Liver (tissue), 9 donors: ENCODE results near the gene PALLD. TPM values are rescaled to one million over a fixed set of nuclear protein-coding genes. Genes with fewer than 3 reads are reported as not detected.

Experiments used
- DNase-seq: peaks from one replicate; pipeline ENCODE4 v3.0.0-alpha.2; 2017; ENCODE audit warnings: low spot score
- H3K27ac ChIP-seq, 2 donors: one replicate each; pipeline ENCODE4 v1.7.0; 2013; ENCODE audit warnings: inconsistent platforms in 2 of 2, low read length in 2 of 2, control low read depth in 1 of 2, low read depth in 1 of 2, mild to moderate bottlenecking in 1 of 2
- H3K27me3 ChIP-seq, 4 donors: one replicate each; pipeline versions ENCODE4 v1.6.1 to v1.7.0; 2013; ENCODE audit warnings: low read length in 3 of 4, inconsistent platforms in 1 of 4, mild to moderate bottlenecking in 1 of 4, moderate library complexity in 1 of 4; ENCODE audit not compliant: control insufficient read depth in 4 of 4, insufficient read depth in 4 of 4
- H3K36me3 ChIP-seq, 4 donors: one replicate each; pipeline versions ENCODE4 v1.6.1 to v1.7.0; 2013; ENCODE audit warnings: low read length in 3 of 4, mild to moderate bottlenecking in 3 of 4, low read depth in 1 of 4, moderate library complexity in 1 of 4; ENCODE audit not compliant: control insufficient read depth in 4 of 4, insufficient read depth in 3 of 4
- H3K4me1 ChIP-seq, 4 donors: one replicate each; pipeline versions ENCODE4 v1.6.1 to v1.7.0; 2013; ENCODE audit warnings: low read length in 3 of 4, mild to moderate bottlenecking in 3 of 4, moderate library complexity in 1 of 4; ENCODE audit not compliant: control insufficient read depth in 4 of 4, insufficient read depth in 4 of 4
- H3K4me3 ChIP-seq, 3 donors: one replicate each; pipeline versions ENCODE4 v1.6.1 to v1.7.0; 2013; ENCODE audit warnings: low read length in 3 of 3, control low read depth in 1 of 3, low read depth in 1 of 3, mild to moderate bottlenecking in 1 of 3
- H3K9ac ChIP-seq, 2 donors: one replicate each; pipeline ENCODE4 v1.7.0; 2013; ENCODE audit warnings: low read length in 2 of 2, mild to moderate bottlenecking in 2 of 2, moderate library complexity in 2 of 2, control low read depth in 1 of 2, low read depth in 1 of 2
- H3K9me3 ChIP-seq, 4 donors: one replicate each; pipeline versions ENCODE4 v1.6.1 to v1.7.0; 2013; ENCODE audit warnings: low read length in 3 of 4; ENCODE audit not compliant: control insufficient read depth in 4 of 4
- FOXA1 ChIP-seq: IDR thresholded peaks from 2 replicates; pipeline ENCODE4 v1.6.1; 2016; ENCODE audit warnings: antibody characterized with exemption
- FOXA2 ChIP-seq: IDR thresholded peaks from 2 replicates; pipeline ENCODE4 v1.6.1; 2016; ENCODE audit warnings: antibody characterized with exemption
- GABPA ChIP-seq, 2 donors: IDR thresholded peaks in 1 of 2; conservative IDR thresholded peaks in 1 of 2; 2 replicates each; pipeline ENCODE4 v1.6.1; 2016; ENCODE audit warnings: antibody characterized with exemption in 2 of 2, mild to moderate bottlenecking in 1 of 2, moderate library complexity in 1 of 2
- HNF4G ChIP-seq: IDR thresholded peaks from 2 replicates; pipeline ENCODE4 v1.6.1; 2016; ENCODE audit warnings: antibody characterized with exemption
- JUND ChIP-seq, 2 donors: IDR thresholded peaks; 2 replicates each; pipeline ENCODE4 v1.6.1; 2016; ENCODE audit warnings: antibody characterized with exemption in 2 of 2
- NR2F2 ChIP-seq: IDR thresholded peaks from 2 replicates; pipeline ENCODE4 v1.6.1; 2016; ENCODE audit warnings: antibody characterized with exemption
- RAD21 ChIP-seq, 2 donors: IDR thresholded peaks; 2 replicates each; pipeline ENCODE4 v1.6.1; 2016; ENCODE audit warnings: antibody characterized with exemption in 2 of 2, mild to moderate bottlenecking in 2 of 2
- RXRA ChIP-seq, 2 donors: IDR thresholded peaks; 2 replicates each; pipeline ENCODE4 v1.6.1; 2017 to 2018; ENCODE audit warnings: antibody characterized with exemption in 2 of 2, mild to moderate bottlenecking in 1 of 2
- SP1 ChIP-seq: IDR thresholded peaks from 2 replicates; pipeline ENCODE4 v1.6.1; 2018; ENCODE audit warnings: antibody characterized with exemption, mild to moderate bottlenecking
- TAF1 ChIP-seq: conservative IDR thresholded peaks from 2 replicates; pipeline ENCODE4 v1.6.1; 2016; ENCODE audit warnings: antibody characterized with exemption, mild to moderate bottlenecking
- YY1 ChIP-seq: IDR thresholded peaks from 2 replicates; pipeline ENCODE4 v1.6.1; 2016; ENCODE audit warnings: antibody characterized with exemption, mild to moderate bottlenecking
- WGBS: extraction: QIAGEN DNeasy Blood & Tissue Kit; methylation state at CpG from one replicate; pipeline ENCODE4 v1.1.7; 2013; 5-methylcytosine and 5-hydroxymethylcytosine counted together
- polyA plus RNA-seq, 2 donors: library from polyadenylated mRNA; stranded (reverse) in 1 of 2; unstranded in 1 of 2; fragments of 200-250 nt in 1 of 2; fragments of >200 nt in 1 of 2; fragmentation: Nextera tagmentation in 1 of 2; extraction: Ambion mirVana in 1 of 2; gene quantifications; one replicate each; pipeline versions ENCODE4 v1.2.1 to v1.2.3, GENCODE V29; 2013 to 2015
- total RNA-seq, 2 donors: library from RNA; depleted of rRNA; stranded (reverse); fragments of >200 nt; gene quantifications; one replicate each; pipeline ENCODE4 v1.2.3, GENCODE V29; 2014
- TF ChIP-seq, protein P1 (sequence below): IDR thresholded peaks from 2 replicates; pipeline ENCODE4 v1.6.1; 2016; ENCODE audit warnings: antibody characterized with exemption
- TF ChIP-seq, protein P2 (sequence below): IDR thresholded peaks from 2 replicates; pipeline ENCODE4 v1.6.1; 2016; ENCODE audit warnings: antibody characterized with exemption
- TF ChIP-seq, protein P3 (sequence below): IDR thresholded peaks from 2 replicates; pipeline ENCODE4 v1.6.1; 2016; ENCODE audit warnings: antibody characterized with exemption
- TF ChIP-seq, protein P4 (sequence below): IDR thresholded peaks from 2 replicates; pipeline ENCODE4 v1.6.1; 2016; ENCODE audit warnings: antibody characterized with exemption, mild to moderate bottlenecking
- donor health status: healthy.
- donor health status: healthy.
- donor health status: healthy.
- donor health status: healthy.
- donor health status: healthy.

PALLD gene
- total and polyA plus RNA-seq, 4 donors, result 9.0 to 26.3 (median 14.7) TPM

- Histone ChIP-seq H3K27ac (no peak overlapping the region), H3K9me3 (no peaks in the 10 kb centered on the region), H3K9ac (no peak overlapping the region), H3K27me3 (no peaks in the 10 kb centered on the region), H3K36me3 (no peaks in the 10 kb centered on the region), H3K4me3 (no peak overlapping the region), H3K4me1 (peaks cover 0 to 6% (median 2%) of the 10 kb centered on the region in 4 donors)
- no peak for DNase-seq
- 81% methylated on average over 8 of the region's 8 CpGs for WGBS
- TF ChIP-seq, protein P1, sequence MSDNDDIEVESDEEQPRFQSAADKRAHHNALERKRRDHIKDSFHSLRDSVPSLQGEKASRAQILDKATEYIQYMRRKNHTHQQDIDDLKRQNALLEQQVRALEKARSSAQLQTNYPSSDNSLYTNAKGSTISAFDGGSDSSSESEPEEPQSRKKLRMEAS, result no peak
- TF ChIP-seq RAD21 (IDR thresholded peaks at IDR 0.05) (no peak), RXRA (IDR thresholded peaks at IDR 0.05) (peak in 1 of 2 donors; percentile 19), YY1 (no peak), JUND (IDR thresholded peaks at IDR 0.05) (peak in 1 of 2 donors; percentile 35), TAF1 (no peak)
- TF ChIP-seq, protein P2, sequence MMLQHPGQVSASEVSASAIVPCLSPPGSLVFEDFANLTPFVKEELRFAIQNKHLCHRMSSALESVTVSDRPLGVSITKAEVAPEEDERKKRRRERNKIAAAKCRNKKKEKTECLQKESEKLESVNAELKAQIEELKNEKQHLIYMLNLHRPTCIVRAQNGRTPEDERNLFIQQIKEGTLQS, result no peak
Observed at GRCh38 chr4:168766604-168767316, 269.9 kb downstream of the PALLD start.

DNA sequence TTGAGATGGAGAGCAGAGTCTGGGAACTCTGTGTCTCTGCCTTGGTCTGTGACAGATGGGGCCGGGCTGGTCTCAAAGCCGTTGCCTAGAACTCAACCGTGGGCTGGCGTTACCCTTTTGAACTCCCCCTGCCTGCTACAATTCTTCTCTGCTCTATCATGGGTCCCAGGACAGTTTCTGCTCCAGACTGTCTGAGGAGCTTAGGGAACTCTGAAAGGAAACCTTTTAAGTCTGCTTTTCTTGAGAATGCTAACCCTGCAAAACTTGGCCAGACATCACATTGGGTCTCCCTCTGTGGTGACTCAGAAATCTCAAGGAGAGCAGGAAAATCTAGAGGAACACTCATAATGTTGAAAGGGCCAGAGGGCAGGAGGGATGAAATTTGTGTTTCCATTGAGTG lies 272.6 kb downstream of the PALLD start:
- TF ChIP-seq RXRA (IDR thresholded peaks at IDR 0.05) (no peak), NR2F2 (no peak), FOXA1 (no peak), YY1 (no peak), JUND (IDR thresholded peaks at IDR 0.05) (no peak), HNF4G (no peak), SP1 (no peak), GABPA (IDR thresholded peaks at IDR 0.05 in 1 of 2, conservative IDR thresholded peaks at IDR 0.05 in 1 of 2) (no peak), FOXA2 (no peak)
- TF ChIP-seq, protein P2, result no peak
- TF ChIP-seq, protein P1, result no peak
- TF ChIP-seq, protein P3, sequence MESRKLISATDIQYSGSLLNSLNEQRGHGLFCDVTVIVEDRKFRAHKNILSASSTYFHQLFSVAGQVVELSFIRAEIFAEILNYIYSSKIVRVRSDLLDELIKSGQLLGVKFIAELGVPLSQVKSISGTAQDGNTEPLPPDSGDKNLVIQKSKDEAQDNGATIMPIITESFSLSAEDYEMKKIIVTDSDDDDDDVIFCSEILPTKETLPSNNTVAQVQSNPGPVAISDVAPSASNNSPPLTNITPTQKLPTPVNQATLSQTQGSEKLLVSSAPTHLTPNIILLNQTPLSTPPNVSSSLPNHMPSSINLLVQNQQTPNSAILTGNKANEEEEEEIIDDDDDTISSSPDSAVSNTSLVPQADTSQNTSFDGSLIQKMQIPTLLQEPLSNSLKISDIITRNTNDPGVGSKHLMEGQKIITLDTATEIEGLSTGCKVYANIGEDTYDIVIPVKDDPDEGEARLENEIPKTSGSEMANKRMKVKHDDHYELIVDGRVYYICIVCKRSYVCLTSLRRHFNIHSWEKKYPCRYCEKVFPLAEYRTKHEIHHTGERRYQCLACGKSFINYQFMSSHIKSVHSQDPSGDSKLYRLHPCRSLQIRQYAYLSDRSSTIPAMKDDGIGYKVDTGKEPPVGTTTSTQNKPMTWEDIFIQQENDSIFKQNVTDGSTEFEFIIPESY, result no peak
- TF ChIP-seq, protein P4, sequence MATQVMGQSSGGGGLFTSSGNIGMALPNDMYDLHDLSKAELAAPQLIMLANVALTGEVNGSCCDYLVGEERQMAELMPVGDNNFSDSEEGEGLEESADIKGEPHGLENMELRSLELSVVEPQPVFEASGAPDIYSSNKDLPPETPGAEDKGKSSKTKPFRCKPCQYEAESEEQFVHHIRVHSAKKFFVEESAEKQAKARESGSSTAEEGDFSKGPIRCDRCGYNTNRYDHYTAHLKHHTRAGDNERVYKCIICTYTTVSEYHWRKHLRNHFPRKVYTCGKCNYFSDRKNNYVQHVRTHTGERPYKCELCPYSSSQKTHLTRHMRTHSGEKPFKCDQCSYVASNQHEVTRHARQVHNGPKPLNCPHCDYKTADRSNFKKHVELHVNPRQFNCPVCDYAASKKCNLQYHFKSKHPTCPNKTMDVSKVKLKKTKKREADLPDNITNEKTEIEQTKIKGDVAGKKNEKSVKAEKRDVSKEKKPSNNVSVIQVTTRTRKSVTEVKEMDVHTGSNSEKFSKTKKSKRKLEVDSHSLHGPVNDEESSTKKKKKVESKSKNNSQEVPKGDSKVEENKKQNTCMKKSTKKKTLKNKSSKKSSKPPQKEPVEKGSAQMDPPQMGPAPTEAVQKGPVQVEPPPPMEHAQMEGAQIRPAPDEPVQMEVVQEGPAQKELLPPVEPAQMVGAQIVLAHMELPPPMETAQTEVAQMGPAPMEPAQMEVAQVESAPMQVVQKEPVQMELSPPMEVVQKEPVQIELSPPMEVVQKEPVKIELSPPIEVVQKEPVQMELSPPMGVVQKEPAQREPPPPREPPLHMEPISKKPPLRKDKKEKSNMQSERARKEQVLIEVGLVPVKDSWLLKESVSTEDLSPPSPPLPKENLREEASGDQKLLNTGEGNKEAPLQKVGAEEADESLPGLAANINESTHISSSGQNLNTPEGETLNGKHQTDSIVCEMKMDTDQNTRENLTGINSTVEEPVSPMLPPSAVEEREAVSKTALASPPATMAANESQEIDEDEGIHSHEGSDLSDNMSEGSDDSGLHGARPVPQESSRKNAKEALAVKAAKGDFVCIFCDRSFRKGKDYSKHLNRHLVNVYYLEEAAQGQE, result no peak
- Histone ChIP-seq H3K4me3 (no peak overlapping the region), H3K27me3 (no peaks in the 10 kb centered on the region), H3K36me3 (no peaks in the 10 kb centered on the region), H3K27ac (no peak overlapping the region), H3K4me1 (peaks cover 0 to 6% (median 2%) of the 10 kb centered on the region in 4 donors), H3K9me3 (no peaks in the 10 kb centered on the region), H3K9ac (no peak overlapping the region)
- no peak for DNase-seq
- WGBS, result 68% methylated on average over 4 of the region's 4 CpGs
